H1 (cell line): Measurements from ENCODE around the gene PLEKHG4. TPM values are rescaled to one million over a fixed set of nuclear protein-coding genes. Genes with fewer than 3 reads are reported as not detected.

Experiments
- CTCF ChIA-PET: fragments of 300-600 bp; sonication (Branson Sonifier 250); formaldehyde crosslinking; loops from one replicate; lab custom pipeline; 2021; ENCODE audit not compliant: partially characterized antibody; lab: Charles Lee
- POLR2A ChIA-PET: fragments of 300-600 bp; sonication (Branson Sonifier 250); formaldehyde crosslinking; loops from one replicate; lab custom pipeline; 2021; ENCODE audit warnings: inconsistent platforms; ENCODE audit not compliant: partially characterized antibody; lab: Charles Lee
- DNase-seq, 2 experiments: peaks; one replicate each; pipeline versions ENCODE4 v3.0.0 to v3.0.0-alpha.2; 2010 to 2022; ENCODE audit warnings: low spot score in 2 of 2, low read depth in 1 of 2, mixed read lengths in 1 of 2
- FAIRE-seq: peaks from 2 replicates; lab custom pipeline; 2011; peaks lifted over from hg19 to GRCh38; lab: Jason Lieb, UNC
- H2AFZ ChIP-seq: 2 replicates; pipeline ENCODE4 v1.8.1; 2012; ENCODE audit warnings: low read length, inconsistent platforms
- H2AK5ac ChIP-seq: 2 replicates; pipeline ENCODE4 v1.6.1; 2013; ENCODE audit warnings: low read depth, low read length
- H2BK120ac ChIP-seq: replicated peaks from 2 replicates; pipeline ENCODE3; 2013; ENCODE audit warnings: low read depth, low read length, inconsistent platforms
- H2BK12ac ChIP-seq: 2 replicates; pipeline ENCODE4 v1.6.1; 2013; ENCODE audit warnings: low read depth, low read length
- H2BK15ac ChIP-seq: 2 replicates; pipeline ENCODE4 v1.6.1; 2013; ENCODE audit warnings: low read length
- H2BK20ac ChIP-seq: 2 replicates; pipeline ENCODE4 v1.6.1; 2013; ENCODE audit warnings: low read length
- H2BK5ac ChIP-seq: 2 replicates; pipeline ENCODE4 v1.6.1; 2013; ENCODE audit warnings: low read depth, low read length
- H3K14ac ChIP-seq: 2 replicates; pipeline ENCODE4 v1.6.1; 2013; ENCODE audit warnings: inconsistent platforms; ENCODE audit not compliant: insufficient read length
- H3K18ac ChIP-seq: 2 replicates; pipeline ENCODE4 v1.6.1; 2013; ENCODE audit warnings: low read length; ENCODE audit errors: extremely low read depth
- H3K23ac ChIP-seq: 2 replicates; pipeline ENCODE4 v1.6.1; 2013; ENCODE audit warnings: inconsistent platforms; ENCODE audit not compliant: insufficient read length
- H3K23me2 ChIP-seq: 2 replicates; pipeline ENCODE4 v1.6.1; 2013; ENCODE audit warnings: low read depth, low read length
- H3K27ac ChIP-seq: 2 replicates; pipeline ENCODE4 v1.6.1; 2011; ENCODE audit warnings: low read depth, low read length, inconsistent platforms
- H3K27me3 ChIP-seq, 4 experiments: replicated peaks in 1 of 4; 1 replicate in 1 of 4; 2 replicates in 3 of 4; pipeline versions ENCODE4 v1.6.1 to v1.8.1; 2011 to 2013; ENCODE audit warnings: low read length in 3 of 4, mild to moderate bottlenecking in 3 of 4, inconsistent platforms in 2 of 4, mixed read lengths in 2 of 4, moderate library complexity in 1 of 4; ENCODE audit not compliant: control insufficient read depth in 3 of 4, insufficient read depth in 3 of 4; ENCODE audit errors: extremely low read depth in 1 of 4
- H3K36me3 ChIP-seq, 4 experiments: 2 replicates each; pipeline versions ENCODE4 v1.6.1 to v1.8.1; 2011 to 2013; ENCODE audit warnings: mild to moderate bottlenecking in 4 of 4, low read length in 3 of 4, moderate library complexity in 2 of 4, control low read depth in 1 of 4, inconsistent platforms in 1 of 4; ENCODE audit not compliant: insufficient read depth in 4 of 4, control insufficient read depth in 2 of 4
- H3K4ac ChIP-seq: replicated peaks from 2 replicates; pipeline ENCODE3; 2013; ENCODE audit warnings: low read length, low read depth, mixed read lengths, inconsistent platforms; ENCODE audit not compliant: insufficient read length
- H3K4me1 ChIP-seq, 4 experiments: replicated peaks in 1 of 4; 1 replicate in 1 of 4; 2 replicates in 3 of 4; pipeline versions ENCODE4 v1.6.1 to v1.8.1; 2011 to 2013; ENCODE audit warnings: low read length in 3 of 4, inconsistent platforms in 2 of 4, mixed read lengths in 1 of 4; ENCODE audit not compliant: insufficient read depth in 4 of 4, control insufficient read depth in 3 of 4
- H3K4me2 ChIP-seq, 2 experiments: 2 replicates each; pipeline versions ENCODE4 v1.6.1 to v1.8.1; 2011 to 2013; ENCODE audit warnings: low read depth in 2 of 2, low read length in 2 of 2, control low read depth in 1 of 2, inconsistent platforms in 1 of 2, mild to moderate bottlenecking in 1 of 2; ENCODE audit not compliant: insufficient read depth in 1 of 2
- H3K4me3 ChIP-seq, 4 experiments: fragments of 200-600, 300-600 bp in 1 of 4; sonication (generic), shearing (Covaris generic), sonication (Bioruptor Twin) in 1 of 4; 2 replicates each; pipeline versions ENCODE4 v1.5.1 to v1.8.1; 2011 to 2016; ENCODE audit warnings: low read length in 4 of 4, low read depth in 3 of 4, control low read depth in 2 of 4, inconsistent platforms in 2 of 4, mild to moderate bottlenecking in 2 of 4, mixed read lengths in 1 of 4, moderate library complexity in 1 of 4; ENCODE audit not compliant: insufficient read depth in 2 of 4; ENCODE audit errors: extremely low read depth in 1 of 4
- H3K56ac ChIP-seq: replicated peaks from 2 replicates; pipeline ENCODE3; 2013; ENCODE audit warnings: low read depth, mild to moderate bottlenecking, mixed read lengths, low read length, inconsistent platforms; ENCODE audit not compliant: insufficient read length
- H3K79me1 ChIP-seq: 2 replicates; pipeline ENCODE4 v1.6.1; 2013; ENCODE audit warnings: low read depth, low read length, control low read depth
- H3K79me2 ChIP-seq, 2 experiments: 2 replicates each; pipeline versions ENCODE4 v1.6.1 to v1.8.1; 2012 to 2013; ENCODE audit warnings: low read length in 2 of 2, mild to moderate bottlenecking in 2 of 2, inconsistent platforms in 1 of 2; ENCODE audit not compliant: insufficient read depth in 2 of 2, control insufficient read depth in 1 of 2
- H3K9ac ChIP-seq, 4 experiments: replicated peaks in 1 of 4; 1 replicate in 1 of 4; 2 replicates in 3 of 4; pipeline versions ENCODE4 v1.6.1 to v1.8.1; 2011 to 2013; ENCODE audit warnings: low read depth in 3 of 4, low read length in 3 of 4, control low read depth in 2 of 4, mild to moderate bottlenecking in 2 of 4, moderate library complexity in 2 of 4, inconsistent platforms in 1 of 4; ENCODE audit errors: extremely low read depth in 1 of 4
- H3K9me3 ChIP-seq, 2 experiments: 2 replicates each; pipeline versions ENCODE4 v1.6.1 to v1.8.1; 2012 to 2013; ENCODE audit warnings: mild to moderate bottlenecking in 2 of 2, moderate library complexity in 2 of 2, control low read depth in 1 of 2, inconsistent platforms in 1 of 2, low read depth in 1 of 2, low read length in 1 of 2, mixed read lengths in 1 of 2; ENCODE audit not compliant: insufficient read depth in 2 of 2
- H4K20me1 ChIP-seq, 2 experiments: replicated peaks in 1 of 2; 2 replicates each; pipeline versions ENCODE3 to v1.8.1; 2011 to 2013; ENCODE audit warnings: inconsistent platforms in 2 of 2, low read length in 2 of 2, mild to moderate bottlenecking in 1 of 2; ENCODE audit not compliant: insufficient read depth in 2 of 2, control insufficient read depth in 1 of 2
- H4K5ac ChIP-seq: 2 replicates; pipeline ENCODE4 v1.6.1; 2013; ENCODE audit warnings: low read length, low read depth, mixed read lengths, inconsistent platforms; ENCODE audit not compliant: insufficient read length
- H4K8ac ChIP-seq: 2 replicates; pipeline ENCODE4 v1.8.0; 2013; ENCODE audit warnings: mild to moderate bottlenecking, moderate library complexity, low read length, inconsistent platforms; ENCODE audit not compliant: insufficient read depth; ENCODE audit errors: extremely low read depth
- H4K91ac ChIP-seq: replicated peaks from 2 replicates; pipeline ENCODE3; 2013; ENCODE audit warnings: low read length, mixed read lengths, inconsistent platforms; ENCODE audit not compliant: insufficient read length
- RNF2 ChIP-seq: fragments of 200-900, 300-1000 bp; sonication (generic); IDR thresholded peaks from 2 replicates; pipeline ENCODE4 v1.7.1; 2016; ENCODE audit warnings: borderline replicate concordance, low read depth, mild to moderate bottlenecking, antibody characterized with exemption, low read length; ENCODE audit not compliant: poor library complexity, severe bottlenecking; ENCODE audit errors: missing control alignments
- TBP ChIP-seq: IDR thresholded peaks from 2 replicates; pipeline ENCODE4 v1.6.1; 2011; ENCODE audit warnings: low read depth, low read length, improper control_type of control experiment
- WGBS, 2 experiments: shearing (Covaris generic) in 1 of 2; methylation state at CpG; one replicate each; pipeline versions ENCODE4 v1.1.6 to v1.1.7; 2013 to 2015; ENCODE audit warnings: low lambda C conversion rate in 2 of 2, mixed read lengths in 2 of 2, inconsistent platforms in 1 of 2, low coverage in 1 of 2, missing lambda C conversion rate in 1 of 2; ENCODE audit not compliant: insufficient replicate concordance in 2 of 2, insufficient coverage in 1 of 2, insufficient read length in 1 of 2; ENCODE audit errors: extremely low coverage in 1 of 2, missing lambda C conversion rate in 1 of 2; 5-methylcytosine and 5-hydroxymethylcytosine counted together
- polyA plus RNA-seq, 7 experiments: library from polyadenylated mRNA; depleted of rRNA in 3 of 7; stranded (reverse) in 5 of 7; unstranded in 2 of 7; fragments of >200 nt in 5 of 7; fragments of 200-250 nt in 2 of 7; gene quantifications; 1 replicate in 5 of 7; 2 replicates in 1 of 7; 4 replicates in 1 of 7; pipeline versions ENCODE4 v1.2.1 to v1.2.3, GENCODE V29; 2011 to 2013; ENCODE audit warnings: missing spikeins in 2 of 7, mixed read lengths in 2 of 7
- total RNA-seq: library from RNA; stranded (reverse); fragmentation: NEBNext Ultra II Directional; extraction: Animal tissue kit (Norgen Biotek cat#: 25700); gene quantifications from 2 replicates; pipeline ENCODE4 v1.2.1, GENCODE V29; 2021

PLEKHG4 gene
- total and polyA plus RNA-seq, 2 of the 8 experiments (the other 6 are each of a cell fraction or from before 2014, with no cell fraction given), result 7.7 to 11.1 TPM

DNA sequence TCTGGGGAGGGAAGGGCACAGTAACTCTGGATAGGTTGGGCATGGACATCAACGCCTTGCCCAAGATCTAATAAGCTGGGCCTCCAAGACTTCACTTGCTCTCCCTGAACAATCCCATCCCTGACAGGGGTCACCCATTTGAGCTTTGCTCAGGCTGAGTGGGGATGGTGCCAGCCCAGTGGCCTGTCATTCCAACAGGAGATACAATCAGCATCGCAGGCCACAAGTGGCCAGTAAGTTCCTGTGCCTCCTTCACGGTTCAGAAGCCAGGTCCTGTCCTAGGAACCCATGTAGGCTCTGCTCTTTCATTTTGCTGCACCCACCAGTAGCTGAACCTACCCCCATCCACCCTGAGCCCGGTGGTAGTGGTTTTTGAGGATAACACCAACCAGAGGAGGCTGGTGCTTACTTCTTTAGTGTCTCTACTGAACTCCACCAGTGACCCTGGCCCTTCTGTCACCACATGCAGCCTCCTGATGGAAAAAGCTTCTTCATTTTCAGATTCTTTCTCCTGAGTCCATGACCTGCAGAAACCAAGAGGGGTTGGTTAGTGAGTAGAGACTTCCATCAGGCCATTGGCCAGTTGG lies 14.9 kb downstream of the PLEKHG4 start:
- CTCF ChIA-PET, result interaction anchor here (0.6 to 11.3 kb wide), 5 partner anchors 9 to 151 kb away, joined by 4 to 93 read pairs (median 5); partner anchors contain the start of genes KCTD19 and LRRC36
- whole genome bisulfite sequencing, 2 experiments, result 89% methylated on average over 4 of the region's 4 CpGs; no CpG with 5 or more reads in 1 of the 2 experiments
- no peak overlapping the region for H3K56ac ChIP-seq

More for the DNA sequence above, 14.9 kb downstream of the PLEKHG4 start:
- Histone ChIP-seq H3K79me1 (no peaks in the 10 kb centered on the region), H2BK12ac (no peak overlapping the region), H2AFZ (no peak overlapping the region), H3K4me1 (no peaks in the 10 kb centered on the region; a peak in 1 of 7 replicates), H3K4me3 (no peak overlapping the region), H2BK5ac (no peak overlapping the region), H4K20me1 (no peaks in the 10 kb centered on the region), H3K23ac (no peak overlapping the region), H3K27ac (no peak overlapping the region), H3K14ac (no peak overlapping the region), H3K23me2 (no peaks in the 10 kb centered on the region), H3K79me2 (no peaks in the 10 kb centered on the region), H2BK20ac (no peak overlapping the region), H2BK15ac (peak overlapping the region; percentile 22; the same call in 1 of the 2 replicates), H3K4ac (no peak overlapping the region), H3K4me2 (no peak overlapping the region), H2AK5ac (no peak overlapping the region), H3K18ac (no peak overlapping the region), H3K27me3 (peaks cover 0 to 4% (median 2%) of the 10 kb centered on the region in 4 experiments; a peak in 4 of 7 replicates), H4K8ac (no peak overlapping the region), H4K91ac (no peak overlapping the region), H4K5ac (no peak overlapping the region), H3K9me3 (no peaks in the 10 kb centered on the region), H3K36me3 (no peaks in the 10 kb centered on the region), H3K9ac (no peak overlapping the region), H2BK120ac (no peak overlapping the region)
- POLR2A ChIA-PET, result interaction anchor here (1.2 to 2.1 kb wide), 2 partner anchors 9 to 13 kb away, joined by 4 to 8 read pairs; no protein-coding TSS in a partner anchor
- DNase-seq (no peak), FAIRE-seq (no peak)
- no peak for TF ChIP-seq RNF2
- TF ChIP-seq TBP, result no peak
